GM23338 (cell line): ENCODE measurements around the gene KDM4C. TPM values are rescaled to one million over a fixed set of nuclear protein-coding genes. Genes with fewer than 3 reads are reported as not detected.

Source experiments
- ATAC-seq: fragments of 200-7000 bp; cut with Tn5 transposase; 3 replicates; pipeline ENCODE4 v1.9.1; 2020
- DNase-seq: peaks from one replicate; pipeline ENCODE4 v3.0.0-alpha.2; 2015; ENCODE audit warnings: low spot score
- H2AFZ ChIP-seq: fragments of 200-600 bp; sonication (generic); 2 replicates; pipeline ENCODE4 v1.8.0; 2016; ENCODE audit warnings: antibody characterized with exemption, mild to moderate bottlenecking, moderate library complexity
- H3F3A ChIP-seq: fragments of 200-600 bp; sonication (generic); replicated peaks from 2 replicates; pipeline ENCODE4 v1.8.0; 2017; ENCODE audit warnings: antibody characterized with exemption, mixed run types, low read depth
- H3K27ac ChIP-seq: fragments of 200-600 bp; sonication (generic); 2 replicates; pipeline ENCODE4 v1.6.1; 2016; ENCODE audit warnings: low read depth
- H3K27me3 ChIP-seq: fragments of 200-600 bp; sonication (generic); 2 replicates; pipeline ENCODE4 v1.8.0; 2016; ENCODE audit warnings: mild to moderate bottlenecking, mixed run types, moderate library complexity; ENCODE audit not compliant: insufficient read depth
- H3K36me3 ChIP-seq: fragments of 200-600 bp; sonication (generic); 2 replicates; pipeline ENCODE4 v1.8.0; 2016; ENCODE audit warnings: mild to moderate bottlenecking; ENCODE audit not compliant: insufficient read depth
- H3K4me1 ChIP-seq: fragments of 200-600 bp; sonication (generic); 2 replicates; pipeline ENCODE4 v1.8.0; 2016; ENCODE audit warnings: mild to moderate bottlenecking, moderate library complexity; ENCODE audit not compliant: insufficient read depth
- H3K4me2 ChIP-seq: fragments of 200-600 bp; sonication (generic); 2 replicates; pipeline ENCODE4 v1.7.1; 2017; ENCODE audit warnings: mixed run types
- H3K4me3 ChIP-seq: fragments of 200-600 bp; sonication (generic); 2 replicates; pipeline ENCODE4 v1.6.1; 2016; ENCODE audit warnings: mixed run types
- H3K79me2 ChIP-seq: fragments of 200-600 bp; sonication (generic); replicated peaks from 2 replicates; pipeline ENCODE4 v1.8.0; 2017; ENCODE audit warnings: mild to moderate bottlenecking; ENCODE audit not compliant: insufficient read depth
- H3K9me2 ChIP-seq: fragments of 200-600 bp; sonication (generic); 2 replicates; pipeline ENCODE4 v1.8.0; 2017; ENCODE audit not compliant: insufficient read depth
- H4K20me1 ChIP-seq: fragments of 200-600 bp; sonication (generic); replicated peaks from 2 replicates; pipeline ENCODE4 v1.8.0; 2017; ENCODE audit warnings: mild to moderate bottlenecking; ENCODE audit not compliant: insufficient read depth
- H3K27ac Mint-ChIP-seq: 2 replicates; pipeline ENCODE4 v1.8.0; 2020; ENCODE audit warnings: inconsistent platforms, mild to moderate bottlenecking, moderate library complexity, mixed read lengths
- H3K27me3 Mint-ChIP-seq: 3 replicates; pipeline ENCODE4 v1.8.0; 2022; ENCODE audit warnings: low read depth, mild to moderate bottlenecking, moderate library complexity, mixed read lengths, inconsistent platforms; ENCODE audit not compliant: insufficient read depth, poor library complexity
- H3K36me3 Mint-ChIP-seq: 3 replicates; pipeline ENCODE4 v1.8.0; 2021; ENCODE audit warnings: low read depth, mild to moderate bottlenecking, inconsistent platforms, moderate library complexity, mixed read lengths
- H3K4me1 Mint-ChIP-seq: 3 replicates; pipeline ENCODE4 v1.8.0; 2020; ENCODE audit warnings: mild to moderate bottlenecking, inconsistent platforms, mixed read lengths
- H3K4me3 Mint-ChIP-seq: 3 replicates; pipeline ENCODE4 v1.8.0; 2021; ENCODE audit warnings: moderate library complexity, mild to moderate bottlenecking, inconsistent platforms, mixed read lengths
- H3K9me3 Mint-ChIP-seq: 3 replicates; pipeline ENCODE4 v1.8.0; 2020; ENCODE audit warnings: moderate library complexity, mild to moderate bottlenecking, inconsistent platforms, mixed read lengths
- CREB1 ChIP-seq: fragments of 250-450 bp; sonication (Bioruptor Pico); IDR thresholded peaks from 2 replicates; pipeline ENCODE4 v1.5.0; 2020; ENCODE audit warnings: low read depth, mild to moderate bottlenecking, moderate library complexity
- CTCF ChIP-seq, 2 experiments: fragments of 200-600 bp in 1 of 2; sonication (generic) in 1 of 2; conservative IDR thresholded peaks; 2 replicates each; pipeline versions ENCODE4 v1.5.1 to v1.6.1; 2016 to 2017; ENCODE audit warnings: antibody characterized with exemption in 2 of 2, low read depth in 2 of 2, mild to moderate bottlenecking in 2 of 2, moderate library complexity in 1 of 2
- ETS1 ChIP-seq: IDR thresholded peaks from 2 replicates; pipeline ENCODE4 v1.6.1; 2016; ENCODE audit warnings: antibody characterized with exemption
- EZH2 ChIP-seq: fragments of 200-600 bp; sonication (generic); IDR thresholded peaks from one replicate; pipeline ENCODE4 v1.8.0; 2017; ENCODE audit warnings: antibody characterized with exemption, mild to moderate bottlenecking, low read depth; ENCODE audit not compliant: unreplicated experiment
- EZH2phosphoT487 ChIP-seq: fragments of 200-600 bp; sonication (generic); IDR thresholded peaks from one replicate; pipeline ENCODE4 v1.8.1; 2018; ENCODE audit warnings: antibody characterized with exemption; ENCODE audit not compliant: unreplicated experiment
- JUNB ChIP-seq: IDR thresholded peaks from one replicate; pipeline ENCODE4 v1.6.1; 2016; ENCODE audit warnings: antibody characterized with exemption; ENCODE audit not compliant: unreplicated experiment
- NANOG ChIP-seq: IDR thresholded peaks from 2 replicates; pipeline ENCODE4 v1.6.1; 2016; ENCODE audit warnings: antibody characterized with exemption, borderline replicate concordance
- POLR2AphosphoS5 ChIP-seq: IDR thresholded peaks from 2 replicates; pipeline ENCODE4 v1.6.1; 2016; ENCODE audit warnings: antibody characterized with exemption, low read depth
- REST ChIP-seq: IDR thresholded peaks from one replicate; pipeline ENCODE4 v1.6.1; 2018; ENCODE audit warnings: antibody characterized with exemption; ENCODE audit not compliant: unreplicated experiment
- STAT1 ChIP-seq: IDR thresholded peaks from one replicate; pipeline ENCODE4 v1.6.1; 2016; ENCODE audit warnings: antibody characterized with exemption; ENCODE audit not compliant: unreplicated experiment
- ZNF114 ChIP-seq: fragments of 250-450 bp; sonication (Bioruptor Pico); IDR thresholded peaks from 2 replicates; pipeline ENCODE4 v1.5.0; 2020; ENCODE audit warnings: mild to moderate bottlenecking, moderate library complexity
- ZNF331 ChIP-seq: fragments of 250-450 bp; sonication (Bioruptor Pico); IDR thresholded peaks from 2 replicates; pipeline ENCODE4 v1.5.0; 2020; ENCODE audit warnings: low read depth, mild to moderate bottlenecking, moderate library complexity
- ZNF462 ChIP-seq: fragments of 250-450 bp; sonication (Bioruptor Pico); IDR thresholded peaks from 2 replicates; pipeline ENCODE4 v1.5.0; 2020; ENCODE audit warnings: mild to moderate bottlenecking, moderate library complexity
- polyA plus RNA-seq: library from polyadenylated mRNA; unstranded; fragments of >200 nt; fragmentation: Nextera tagmentation; extraction: Ambion mirVana; gene quantifications from 2 replicates; pipeline ENCODE4 v1.2.1, GENCODE V29; 2016
- total RNA-seq: library from RNA; depleted of rRNA; stranded (reverse); fragments of >200 nt; shearing (Covaris generic); gene quantifications from 2 replicates; pipeline ENCODE4 v1.2.3, GENCODE V29; 2014

The KDM4C gene
- total and polyA plus RNA-seq, 2 experiments from 2014 or later, result 12.0 to 43.8 TPM

GRCh38 chr9:7223981-7224380, 466.2 kb downstream of the KDM4C start:
- Histone ChIP-seq H3K9me2 (peaks cover 7% of the 10 kb centered on the region; the same call in 1 of the 2 replicates), H4K20me1 (no peaks in the 10 kb centered on the region), H3K4me2 (no peak overlapping the region), H3K27ac (no peak overlapping the region), H3K79me2 (no peaks in the 10 kb centered on the region), H2AFZ (peak overlapping the region; percentile 52; the same call in 1 of the 2 replicates), H3K4me3 (no peak overlapping the region), H3K36me3 (no peaks in the 10 kb centered on the region), H3K27me3 (no peaks in the 10 kb centered on the region), H3F3A (no peaks in the 10 kb centered on the region), H3K4me1 (no peaks in the 10 kb centered on the region)
- no peak for TF ChIP-seq ZNF462
- TF ChIP-seq CTCF (conservative IDR thresholded peaks at IDR 0.05; ENCODE audit: low read depth in 2 of 2), result no peak
- TF ChIP-seq ZNF114 (CRISPR knock-in tag), result no peak
- no peak for TF ChIP-seq JUNB
- TF ChIP-seq NANOG, result no peak
- TF ChIP-seq POLR2AphosphoS5, result no peak
- no peak for TF ChIP-seq CREB1 (CRISPR knock-in tag)
- no peak for TF ChIP-seq REST
- TF ChIP-seq ZNF331, result no peak
- no peak for TF ChIP-seq EZH2
- no peak for TF ChIP-seq STAT1
- no peak for TF ChIP-seq EZH2phosphoT487
- no peak for TF ChIP-seq ETS1
- peak; percentile 26; the same call in 1 of the 3 replicates for ATAC-seq
- Mint-ChIP-seq H3K36me3 (no peaks in the 10 kb centered on the region), H3K27ac (no peak overlapping the region), H3K27me3 (peaks cover 3% of the 10 kb centered on the region), H3K4me1 (peaks cover 2% of the 10 kb centered on the region; the same call in 1 of the 3 replicates), H3K9me3 (peaks cover 9% of the 10 kb centered on the region; the same call in 2 of the 3 replicates), H3K4me3 (no peak overlapping the region)
- no peak for DNase-seq
